Measurements from ENCODE around the gene CYFIP1.

CYFIP1 gene

DNA sequence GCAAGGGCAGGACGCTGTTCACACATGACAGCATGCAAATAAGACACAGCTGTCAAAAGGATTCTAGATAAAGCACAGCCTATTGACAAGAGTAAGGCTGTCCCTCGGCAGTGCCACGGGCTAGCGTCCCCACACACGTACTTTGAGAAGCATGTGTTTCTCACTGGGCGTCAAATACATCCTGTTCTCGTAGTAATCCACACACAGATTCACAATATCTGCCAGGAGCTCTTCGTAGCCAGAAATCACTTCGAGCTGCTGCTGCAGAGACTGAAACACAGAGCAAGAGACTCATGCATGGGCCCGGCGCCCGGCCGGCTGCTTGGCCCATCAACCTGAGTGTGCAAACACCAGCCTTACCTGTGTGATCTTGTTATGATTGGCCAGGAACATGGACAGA is 41.1 kb downstream of the CYFIP1 start:
- H3K27ac ChIP-seq (ENCODE audit: extremely low read depth, low read depth, low read length), result no peak overlapping the region
- ChIA-PET POLR2A (no interaction called here), CTCF (no interaction called here)
- no peaks in the 10 kb centered on the region for H3K9me3 ChIP-seq (ENCODE audit: control insufficient read depth, insufficient read depth, low read depth, low read length)
- H3K4me1 ChIP-seq (ENCODE audit: control insufficient read depth, insufficient read depth, low read length), result no peaks in the 10 kb centered on the region
- H3K36me3 ChIP-seq (ENCODE audit: control insufficient read depth in 2 of 2, insufficient read depth in 1 of 2, low read length in 2 of 2), result peaks cover 3 to 52% of the 10 kb centered on the region in 2 experiments; a peak in 2 of 3 replicates
- H3K4me3 ChIP-seq (ENCODE audit: low read depth, low read length), result no peak overlapping the region
- no peak for TF ChIP-seq ZNF747 (tag by site-specific recombination; IDR thresholded peaks at IDR 0.05)
- TF ChIP-seq GLIS1 (tag by site-specific recombination; IDR thresholded peaks at IDR 0.05), result no peak
- no peak for TF ChIP-seq ZFP69B (tag by site-specific recombination; IDR thresholded peaks at IDR 0.05)
- no peak for TF ChIP-seq ZNF24 (tag by site-specific recombination; IDR thresholded peaks at IDR 0.05)
- no peak for TF ChIP-seq ZNF654 (tag by site-specific recombination; IDR thresholded peaks at IDR 0.05; ENCODE audit: low read depth)
- TF ChIP-seq ZNF473 (tag by site-specific recombination; IDR thresholded peaks at IDR 0.05), result no peak
- TF ChIP-seq ZNF112 (tag by site-specific recombination; IDR thresholded peaks at IDR 0.05), result no peak
- no peak for TF ChIP-seq ZSCAN23 (tag by site-specific recombination; IDR thresholded peaks at IDR 0.05)
- TF ChIP-seq YY2 (tag by site-specific recombination; IDR thresholded peaks at IDR 0.05), result no peak

DNA sequence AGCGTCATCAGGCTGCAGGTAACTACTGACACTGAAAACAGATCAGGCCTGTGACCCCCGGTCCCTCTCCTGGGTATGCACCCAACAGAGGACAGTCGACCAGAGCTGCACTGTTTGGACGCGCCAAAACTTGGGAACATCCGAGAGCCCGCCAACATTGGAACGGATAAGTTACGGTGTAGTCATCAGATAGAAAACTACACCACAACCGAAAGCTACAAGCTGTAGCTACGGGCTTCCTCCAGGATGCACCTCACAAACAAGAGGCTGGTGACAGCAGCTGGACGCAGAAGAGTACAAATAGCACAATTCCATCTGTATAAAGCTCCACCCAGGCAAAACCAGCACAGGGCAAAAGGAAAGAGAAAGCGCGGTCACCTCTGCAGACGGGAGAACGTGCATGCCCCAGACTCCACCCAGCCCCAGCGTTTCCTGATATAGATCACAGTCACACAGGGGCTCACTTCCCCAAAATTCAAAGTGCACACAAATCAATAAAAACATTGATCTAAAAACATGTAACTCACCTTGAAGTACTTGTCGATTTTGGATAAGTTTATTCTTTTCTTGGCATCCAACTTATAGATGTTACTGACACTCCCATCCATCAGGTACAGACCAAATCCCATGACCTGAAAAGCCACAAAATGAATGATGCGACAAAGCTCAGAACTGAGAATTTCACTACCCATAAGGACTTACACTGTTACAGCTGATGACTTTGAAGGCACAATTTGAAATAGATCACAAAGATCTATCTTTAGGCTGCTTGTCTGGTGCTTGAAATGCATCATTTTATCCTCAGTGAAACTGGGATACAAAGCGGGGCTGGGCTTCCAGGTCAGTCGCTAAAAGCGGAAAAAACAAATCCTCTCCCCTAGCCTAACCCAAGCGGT is 43.3 kb downstream of the CYFIP1 start:
- TF ChIP-seq ZNF830 (tag by site-specific recombination; IDR thresholded peaks at IDR 0.05; ENCODE audit: low read depth), result no peak
- TF ChIP-seq, protein P1, sequence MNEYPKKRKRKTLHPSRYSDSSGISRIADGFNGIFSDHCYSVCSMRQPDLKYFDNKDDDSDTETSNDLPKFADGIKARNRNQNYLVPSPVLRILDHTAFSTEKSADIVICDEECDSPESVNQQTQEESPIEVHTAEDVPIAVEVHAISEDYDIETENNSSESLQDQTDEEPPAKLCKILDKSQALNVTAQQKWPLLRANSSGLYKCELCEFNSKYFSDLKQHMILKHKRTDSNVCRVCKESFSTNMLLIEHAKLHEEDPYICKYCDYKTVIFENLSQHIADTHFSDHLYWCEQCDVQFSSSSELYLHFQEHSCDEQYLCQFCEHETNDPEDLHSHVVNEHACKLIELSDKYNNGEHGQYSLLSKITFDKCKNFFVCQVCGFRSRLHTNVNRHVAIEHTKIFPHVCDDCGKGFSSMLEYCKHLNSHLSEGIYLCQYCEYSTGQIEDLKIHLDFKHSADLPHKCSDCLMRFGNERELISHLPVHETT (tag by site-specific recombination; IDR thresholded peaks at IDR 0.05), result no peak
- TF ChIP-seq PRDM1 (tag by site-specific recombination; IDR thresholded peaks at IDR 0.05), result no peak
- TF ChIP-seq, protein P2, sequence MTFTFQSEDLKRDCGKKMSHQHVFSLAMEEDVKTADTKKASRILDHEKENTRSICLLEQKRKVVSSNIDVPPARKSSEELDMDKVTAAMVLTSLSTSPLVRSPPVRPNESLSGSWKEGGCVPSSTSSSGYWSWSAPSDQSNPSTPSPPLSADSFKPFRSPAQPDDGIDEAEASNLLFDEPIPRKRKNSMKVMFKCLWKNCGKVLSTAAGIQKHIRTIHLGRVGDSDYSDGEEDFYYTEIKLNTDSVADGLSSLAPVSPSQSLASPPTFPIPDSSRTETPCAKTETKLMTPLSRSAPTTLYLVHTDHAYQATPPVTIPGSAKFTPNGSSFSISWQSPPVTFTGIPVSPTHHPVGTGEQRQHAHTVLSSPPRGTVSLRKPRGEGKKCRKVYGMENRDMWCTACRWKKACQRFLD (tag by site-specific recombination; IDR thresholded peaks at IDR 0.05), result no peak
- no peak for TF ChIP-seq ZNF558 (tag by site-specific recombination; IDR thresholded peaks at IDR 0.05)
- no peak for TF ChIP-seq ZNF776 (tag by site-specific recombination; IDR thresholded peaks at IDR 0.05; ENCODE audit: borderline replicate concordance)
- TF ChIP-seq, protein P3, sequence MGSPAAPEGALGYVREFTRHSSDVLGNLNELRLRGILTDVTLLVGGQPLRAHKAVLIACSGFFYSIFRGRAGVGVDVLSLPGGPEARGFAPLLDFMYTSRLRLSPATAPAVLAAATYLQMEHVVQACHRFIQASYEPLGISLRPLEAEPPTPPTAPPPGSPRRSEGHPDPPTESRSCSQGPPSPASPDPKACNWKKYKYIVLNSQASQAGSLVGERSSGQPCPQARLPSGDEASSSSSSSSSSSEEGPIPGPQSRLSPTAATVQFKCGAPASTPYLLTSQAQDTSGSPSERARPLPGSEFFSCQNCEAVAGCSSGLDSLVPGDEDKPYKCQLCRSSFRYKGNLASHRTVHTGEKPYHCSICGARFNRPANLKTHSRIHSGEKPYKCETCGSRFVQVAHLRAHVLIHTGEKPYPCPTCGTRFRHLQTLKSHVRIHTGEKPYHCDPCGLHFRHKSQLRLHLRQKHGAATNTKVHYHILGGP (tag by site-specific recombination; IDR thresholded peaks at IDR 0.05), result no peak
- TF ChIP-seq ZNF660 (tag by site-specific recombination; IDR thresholded peaks at IDR 0.05), result no peak
- TF ChIP-seq ZNF501 (tag by site-specific recombination; IDR thresholded peaks at IDR 0.05), result no peak
- TF ChIP-seq, protein P4, sequence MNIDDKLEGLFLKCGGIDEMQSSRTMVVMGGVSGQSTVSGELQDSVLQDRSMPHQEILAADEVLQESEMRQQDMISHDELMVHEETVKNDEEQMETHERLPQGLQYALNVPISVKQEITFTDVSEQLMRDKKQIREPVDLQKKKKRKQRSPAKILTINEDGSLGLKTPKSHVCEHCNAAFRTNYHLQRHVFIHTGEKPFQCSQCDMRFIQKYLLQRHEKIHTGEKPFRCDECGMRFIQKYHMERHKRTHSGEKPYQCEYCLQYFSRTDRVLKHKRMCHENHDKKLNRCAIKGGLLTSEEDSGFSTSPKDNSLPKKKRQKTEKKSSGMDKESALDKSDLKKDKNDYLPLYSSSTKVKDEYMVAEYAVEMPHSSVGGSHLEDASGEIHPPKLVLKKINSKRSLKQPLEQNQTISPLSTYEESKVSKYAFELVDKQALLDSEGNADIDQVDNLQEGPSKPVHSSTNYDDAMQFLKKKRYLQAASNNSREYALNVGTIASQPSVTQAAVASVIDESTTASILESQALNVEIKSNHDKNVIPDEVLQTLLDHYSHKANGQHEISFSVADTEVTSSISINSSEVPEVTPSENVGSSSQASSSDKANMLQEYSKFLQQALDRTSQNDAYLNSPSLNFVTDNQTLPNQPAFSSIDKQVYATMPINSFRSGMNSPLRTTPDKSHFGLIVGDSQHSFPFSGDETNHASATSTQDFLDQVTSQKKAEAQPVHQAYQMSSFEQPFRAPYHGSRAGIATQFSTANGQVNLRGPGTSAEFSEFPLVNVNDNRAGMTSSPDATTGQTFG (tag by site-specific recombination; IDR thresholded peaks at IDR 0.05; ENCODE audit: borderline replicate concordance), result no peak
- TF ChIP-seq ZEB2 (tag by site-specific recombination; IDR thresholded peaks at IDR 0.05), result no peak
- no peak for TF ChIP-seq ZBTB1 (tag by site-specific recombination; IDR thresholded peaks at IDR 0.05)
- no peak for TF ChIP-seq ZBTB20 (tag by site-specific recombination; IDR thresholded peaks at IDR 0.05)
- no peak for TF ChIP-seq FEZF1 (tag by site-specific recombination; IDR thresholded peaks at IDR 0.05)
- H3K4me1 ChIP-seq (ENCODE audit: control insufficient read depth, insufficient read depth, low read length), result no peaks in the 10 kb centered on the region
- H3K27ac ChIP-seq (ENCODE audit: extremely low read depth, low read depth, low read length), result no peak overlapping the region
- H3K4me3 ChIP-seq (ENCODE audit: low read depth, low read length), result no peak overlapping the region
- POLR2A ChIA-PET, result no interaction called here
- H3K9me3 ChIP-seq (ENCODE audit: control insufficient read depth, insufficient read depth, low read depth, low read length), result no peaks in the 10 kb centered on the region
- peaks cover 3 to 48% of the 10 kb centered on the region in 2 experiments; a peak in 2 of 3 replicates for H3K36me3 ChIP-seq (ENCODE audit: control insufficient read depth in 2 of 2, insufficient read depth in 1 of 2, low read length in 2 of 2)
- CTCF ChIA-PET, result interaction anchor here (0.6 kb wide), 1 partner anchor 30 kb away, joined by 3 read pairs; no protein-coding TSS in a partner anchor

All from HEK293 (cell line).